Small intestine (tissue), 7 donors: ENCODE results near the gene SCFD1. TPM values are rescaled to one million over a fixed set of nuclear protein-coding genes. Genes with fewer than 3 reads are reported as not detected.
"Not testable (repeated sequence)": the region's sequence is repeated elsewhere in the genome, so short reads cannot be mapped to it uniquely, and the experiment has no call there.

ENCODE experiments used
- DNase-seq, 2 donors: peaks; one replicate each; pipeline versions ENCODE4 v3.0.0 to v3.0.0-alpha.2; 2013
- FAIRE-seq: peaks from 2 replicates; lab custom pipeline; 2012; peaks lifted over from hg19 to GRCh38; lab: Jason Lieb, UNC
- H3K27ac ChIP-seq, 3 donors: one replicate each; pipeline ENCODE4 v1.5.1; 2013; ENCODE audit warnings: low read length in 2 of 3, mild to moderate bottlenecking in 2 of 3, control low read depth in 1 of 3, inconsistent platforms in 1 of 3, low read depth in 1 of 3, moderate library complexity in 1 of 3
- H3K27me3 ChIP-seq, 3 donors: one replicate each; pipeline ENCODE4 v1.6.1; 2013; ENCODE audit warnings: low read length in 3 of 3, inconsistent platforms in 1 of 3; ENCODE audit not compliant: control insufficient read depth in 3 of 3, insufficient read depth in 3 of 3
- H3K36me3 ChIP-seq, 3 donors: one replicate each; pipeline ENCODE4 v1.6.1; 2013; ENCODE audit warnings: low read length in 3 of 3, inconsistent platforms in 1 of 3, low read depth in 1 of 3, mild to moderate bottlenecking in 1 of 3, moderate library complexity in 1 of 3; ENCODE audit not compliant: control insufficient read depth in 3 of 3, insufficient read depth in 2 of 3
- H3K4me1 ChIP-seq, 3 donors: one replicate each; pipeline ENCODE4 v1.6.1; 2013; ENCODE audit warnings: low read length in 2 of 3, inconsistent platforms in 1 of 3, low read depth in 1 of 3, mild to moderate bottlenecking in 1 of 3, moderate library complexity in 1 of 3; ENCODE audit not compliant: control insufficient read depth in 3 of 3, insufficient read depth in 2 of 3
- H3K4me3 ChIP-seq, 3 donors: one replicate each; pipeline ENCODE4 v1.5.1; 2013; ENCODE audit warnings: low read length in 3 of 3, control low read depth in 1 of 3, inconsistent platforms in 1 of 3, low read depth in 1 of 3, mild to moderate bottlenecking in 1 of 3, moderate library complexity in 1 of 3
- H3K9me3 ChIP-seq, 2 donors: one replicate each; pipeline ENCODE4 v1.6.1; 2013; ENCODE audit warnings: low read depth in 1 of 2, low read length in 1 of 2; ENCODE audit not compliant: control insufficient read depth in 2 of 2, insufficient read depth in 1 of 2
- WGBS, 3 donors: extraction: QIAGEN DNeasy Blood & Tissue Kit; methylation state at CpG; one replicate each; pipeline ENCODE4 v1.1.7; 2013; 5-methylcytosine and 5-hydroxymethylcytosine counted together
- polyA plus RNA-seq, 4 donors: library from polyadenylated mRNA; stranded (reverse) in 3 of 4; unstranded in 1 of 4; fragments of 200-250 nt in 3 of 4; fragments of 120-200 nt in 1 of 4; gene quantifications; one replicate each; pipeline versions ENCODE4 v1.2.1 to v1.2.3, GENCODE V29; 2013
- donor health status: healthy with polysubstance abuse.
- donor health status: control.
- donor health status: control.
- donor health status: Bipolar disorder and iron deficiency.
- donor health status: healthy.

The SCFD1 gene
- polyA plus RNA-seq, 4 donors = 39.7 to 73.8 (median 61.4) TPM

GRCh38 chr14:30657606-30658163 is 35.6 kb downstream of the SCFD1 start:
- WGBS, 3 donors = 25 to 48% (median 45%) methylated on average over 2 of the region's 2 CpGs
- Histone ChIP-seq H3K27ac (no peak overlapping the region), H3K9me3 (no peaks in the 10 kb centered on the region), H3K27me3 (no peaks in the 10 kb centered on the region), H3K4me3 (no peak overlapping the region), H3K4me1 (no peaks in the 10 kb centered on the region), H3K36me3 (peaks cover 5 to 16% (median 15%) of the 10 kb centered on the region in 3 donors)
- FAIRE-seq = peak; percentile 44
- no peak for DNase-seq

- Histone ChIP-seq H3K4me1 (no peaks in the 10 kb centered on the region), H3K4me3 (no peak overlapping the region), H3K9me3 (no peaks in the 10 kb centered on the region), H3K27me3 (no peaks in the 10 kb centered on the region), H3K36me3 (peaks cover 5 to 12% (median 10%) of the 10 kb centered on the region in 3 donors), H3K27ac (no peak overlapping the region)
- WGBS, 3 donors = 34 to 74% (median 54%) methylated on average over 3 of the region's 3 CpGs
- peak in 1 of 2 donors; percentile 7 for DNase-seq
- FAIRE-seq = no peak
Observed at GRCh38 chr14:30658645-30659044, 36.5 kb downstream of the SCFD1 start.

GRCh38 chr14:30669594-30669993 is 47.5 kb downstream of the SCFD1 start:
- peaks cover 0 to 6% (median 4%) of the 10 kb centered on the region in 3 donors for H3K36me3 ChIP-seq
- FAIRE-seq (no peak), DNase-seq (no peak)
- no peaks in the 10 kb centered on the region for H3K4me1 ChIP-seq
- H3K4me3 ChIP-seq = no peak overlapping the region
- no peak overlapping the region for H3K27ac ChIP-seq
- no peaks in the 10 kb centered on the region for H3K9me3 ChIP-seq
- H3K27me3 ChIP-seq = no peaks in the 10 kb centered on the region

- FAIRE-seq (peak; percentile 82), DNase-seq (no peak)
- WGBS, 3 donors = 59 to 71% (median 63%) methylated on average over 1 of the region's 1 CpG
- Histone ChIP-seq H3K27me3 (no peaks in the 10 kb centered on the region), H3K9me3 (no peaks in the 10 kb centered on the region), H3K27ac (no peak overlapping the region), H3K36me3 (peaks cover 0 to 6% (median 4%) of the 10 kb centered on the region in 3 donors), H3K4me1 (no peaks in the 10 kb centered on the region), H3K4me3 (no peak overlapping the region)
Observed at GRCh38 chr14:30673071-30673470, 51.0 kb downstream of the SCFD1 start.

GRCh38 chr14:30678926-30679431 is 56.9 kb downstream of the SCFD1 start:
- FAIRE-seq (peak; percentile 36), DNase-seq (no peak)
- H3K4me1 ChIP-seq = no peaks in the 10 kb centered on the region
- no peak overlapping the region for H3K27ac ChIP-seq
- no peaks in the 10 kb centered on the region for H3K27me3 ChIP-seq
- peaks cover 0 to 16% (median 5%) of the 10 kb centered on the region in 3 donors for H3K36me3 ChIP-seq
- H3K9me3 ChIP-seq = no peaks in the 10 kb centered on the region
- H3K4me3 ChIP-seq = no peak overlapping the region

GRCh38 chr14:30680036-30680435 is 57.9 kb downstream of the SCFD1 start:
- Histone ChIP-seq H3K9me3 (no peaks in the 10 kb centered on the region), H3K27me3 (no peaks in the 10 kb centered on the region), H3K4me3 (no peak overlapping the region), H3K27ac (no peak overlapping the region), H3K4me1 (no peaks in the 10 kb centered on the region), H3K36me3 (peaks cover 0 to 12% (median 6%) of the 10 kb centered on the region in 3 donors)
- DNase-seq = no peak
- FAIRE-seq = no peak

GRCh38 chr14:30680776-30681175 is 58.7 kb downstream of the SCFD1 start:
- not testable (repeated sequence) for H3K4me3 ChIP-seq, H3K9me3 ChIP-seq, FAIRE-seq, H3K27me3 ChIP-seq, H3K27ac ChIP-seq, DNase-seq, H3K4me1 ChIP-seq
- WGBS, 3 donors = 95 to 97% (median 97%) methylated on average over 5 of the region's 5 CpGs
- peaks cover 0 to 12% (median 6%) of the 10 kb centered on the region in 3 donors for H3K36me3 ChIP-seq

GRCh38 chr14:30681752-30682355 is 59.7 kb downstream of the SCFD1 start:
- 77 to 87% (median 81%) methylated on average over 2 of the region's 2 CpGs for WGBS, 3 donors
- DNase-seq = no peak
- no peaks in the 10 kb centered on the region for H3K27me3 ChIP-seq
- H3K9me3 ChIP-seq = no peaks in the 10 kb centered on the region
- H3K27ac ChIP-seq = no peak overlapping the region
- no peak overlapping the region for H3K4me3 ChIP-seq
- no peak for FAIRE-seq
- H3K36me3 ChIP-seq = peaks cover 0 to 12% (median 6%) of the 10 kb centered on the region in 3 donors
- no peaks in the 10 kb centered on the region for H3K4me1 ChIP-seq
